Psoas muscle (tissue), 8 donors: ENCODE data around the gene ASB5. TPM values are rescaled to one million over a fixed set of nuclear protein-coding genes. Genes with fewer than 3 reads are reported as not detected.
A peak's percentile ranks its signal among the peaks of the same experiment; 100 is the strongest.

Experiments used
- ATAC-seq, 4 donors: fragments of 200-7000 bp; cut with Tn5 transposase; one replicate each; pipeline ENCODE4 v1.9.1; 2020; ENCODE audit warnings: moderate library complexity in 3 of 4, mild to moderate bottlenecking in 2 of 4
- DNase-seq, 2 donors: peaks; one replicate each; pipeline ENCODE4 v3.0.0-alpha.2; 2020
- H3K27ac ChIP-seq: fragments of 200-600 bp; one replicate; pipeline ENCODE4 v1.8.0; 2022
- H3K27me3 ChIP-seq, 3 donors: fragments of 200-600 bp in 1 of 3; one replicate each; pipeline versions ENCODE4 v1.6.1 to v1.8.0; 2013 to 2022; ENCODE audit warnings: low read length in 2 of 3, mild to moderate bottlenecking in 2 of 3, moderate library complexity in 1 of 3; ENCODE audit not compliant: insufficient read depth in 3 of 3
- H3K36me3 ChIP-seq, 2 donors: fragments of 200-600 bp in 1 of 2; one replicate each; pipeline versions ENCODE4 v1.6.1 to v1.8.0; 2013 to 2022; ENCODE audit warnings: low read depth in 1 of 2, mild to moderate bottlenecking in 1 of 2, moderate library complexity in 1 of 2; ENCODE audit not compliant: insufficient read depth in 1 of 2
- H3K4me1 ChIP-seq: fragments of 200-600 bp; one replicate; pipeline ENCODE4 v1.8.0; 2022
- H3K4me3 ChIP-seq: fragments of 200-600 bp; one replicate; pipeline ENCODE4 v1.8.0; 2022; ENCODE audit warnings: mild to moderate bottlenecking
- H3K9me3 ChIP-seq: fragments of 200-600 bp; one replicate; pipeline ENCODE4 v1.8.0; 2022
- WGBS, 3 donors: extraction: QIAGEN DNeasy Blood & Tissue Kit; methylation state at CpG; one replicate each; pipeline versions ENCODE4 v1.1.6 to v1.1.7; 2013; 5-methylcytosine and 5-hydroxymethylcytosine counted together
- intact Hi-C, 2 donors: fragments of 100-400 bp; cut with DNase I; formaldehyde crosslinking; loops; one replicate each; pipeline versions ENCODE4 v1.11.0 to v1.14.2; 2022
- polyA plus RNA-seq, 3 donors: library from polyadenylated mRNA; stranded (reverse); fragments of 200-250 nt; gene quantifications; one replicate each; pipeline ENCODE4 v1.2.3, GENCODE V29; 2013
- total RNA-seq, 4 donors: library from RNA; stranded (reverse); fragmentation: NEBNext Ultra II Directional in 2 of 4; extraction: Animal tissue kit (Norgen Biotek cat#: 25700) in 2 of 4; gene quantifications; one replicate each; pipeline versions ENCODE4 v1.2.1 to v1.2.4, GENCODE V29; 2021 to 2023
- TF ChIP-seq, protein P1 (sequence below): fragments of 200-600 bp; IDR thresholded peaks from one replicate; pipeline ENCODE4 v1.8.0; 2022; ENCODE audit warnings: antibody characterized with exemption
- donor health status: healthy with polysubstance abuse.
- donor health status: DM: no; HTN: no; CAD: no; lungs with moderate emphysema.
- donor health status: Bipolar disorder and iron deficiency.
- donor health status: healthy.
- donor health status: DM: yes; HTN: yes; CAD: no.
- donor health status: DM: no; HTN: no; CAD: no.
- donor health status: DM: no; HTN: no; CAD: no.
- donor health status: DM: yes; HTN: yes; CAD: no.

Gene ASB5
- total and polyA plus RNA-seq, 7 donors: 247 to 1,213 (median 570) TPM

- H3K27me3 ChIP-seq: no peaks in the 10 kb centered on the region
- no peaks in the 10 kb centered on the region for H3K4me1 ChIP-seq
- H3K4me3 ChIP-seq: no peak overlapping the region
- ATAC-seq (peak; percentile 47 to 54 (median 48)), DNase-seq (no peak)
- peak overlapping the region; percentile 39 for H3K27ac ChIP-seq
- H3K36me3 ChIP-seq: peaks cover 0 to 23% of the 10 kb centered on the region in 2 donors
- no peaks in the 10 kb centered on the region for H3K9me3 ChIP-seq
- TF ChIP-seq, protein P1, sequence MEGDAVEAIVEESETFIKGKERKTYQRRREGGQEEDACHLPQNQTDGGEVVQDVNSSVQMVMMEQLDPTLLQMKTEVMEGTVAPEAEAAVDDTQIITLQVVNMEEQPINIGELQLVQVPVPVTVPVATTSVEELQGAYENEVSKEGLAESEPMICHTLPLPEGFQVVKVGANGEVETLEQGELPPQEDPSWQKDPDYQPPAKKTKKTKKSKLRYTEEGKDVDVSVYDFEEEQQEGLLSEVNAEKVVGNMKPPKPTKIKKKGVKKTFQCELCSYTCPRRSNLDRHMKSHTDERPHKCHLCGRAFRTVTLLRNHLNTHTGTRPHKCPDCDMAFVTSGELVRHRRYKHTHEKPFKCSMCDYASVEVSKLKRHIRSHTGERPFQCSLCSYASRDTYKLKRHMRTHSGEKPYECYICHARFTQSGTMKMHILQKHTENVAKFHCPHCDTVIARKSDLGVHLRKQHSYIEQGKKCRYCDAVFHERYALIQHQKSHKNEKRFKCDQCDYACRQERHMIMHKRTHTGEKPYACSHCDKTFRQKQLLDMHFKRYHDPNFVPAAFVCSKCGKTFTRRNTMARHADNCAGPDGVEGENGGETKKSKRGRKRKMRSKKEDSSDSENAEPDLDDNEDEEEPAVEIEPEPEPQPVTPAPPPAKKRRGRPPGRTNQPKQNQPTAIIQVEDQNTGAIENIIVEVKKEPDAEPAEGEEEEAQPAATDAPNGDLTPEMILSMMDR: no peak
- intact Hi-C loops: loop anchor here in 1 of 2 donors (10.0 kb wide), 1 partner anchor 56 kb away; no protein-coding TSS in a partner anchor
- WGBS, 3 donors: 67 to 71% (median 68%) methylated on average over 7 of the region's 7 CpGs
Observed at GRCh38 chr4:176210579-176211296, 58.3 kb downstream of the ASB5 start.

GRCh38 chr4:176210101-176210500, 58.9 kb downstream of the ASB5 start:
- ATAC-seq (peak; percentile 32 to 50 (median 46)), DNase-seq (no peak)
- no peaks in the 10 kb centered on the region for H3K27me3 ChIP-seq
- no peak overlapping the region for H3K4me3 ChIP-seq
- intact Hi-C loops: loop anchor here in 1 of 2 donors (10.0 kb wide), 1 partner anchor 55 kb away; no protein-coding TSS in a partner anchor
- peak overlapping the region; percentile 39 for H3K27ac ChIP-seq
- no peaks in the 10 kb centered on the region for H3K9me3 ChIP-seq
- no peaks in the 10 kb centered on the region for H3K4me1 ChIP-seq
- WGBS, 3 donors: 86 to 93% (median 88%) methylated on average over 3 of the region's 3 CpGs
- TF ChIP-seq, protein P1: no peak
- H3K36me3 ChIP-seq: peaks cover 0 to 16% of the 10 kb centered on the region in 2 donors

DNA sequence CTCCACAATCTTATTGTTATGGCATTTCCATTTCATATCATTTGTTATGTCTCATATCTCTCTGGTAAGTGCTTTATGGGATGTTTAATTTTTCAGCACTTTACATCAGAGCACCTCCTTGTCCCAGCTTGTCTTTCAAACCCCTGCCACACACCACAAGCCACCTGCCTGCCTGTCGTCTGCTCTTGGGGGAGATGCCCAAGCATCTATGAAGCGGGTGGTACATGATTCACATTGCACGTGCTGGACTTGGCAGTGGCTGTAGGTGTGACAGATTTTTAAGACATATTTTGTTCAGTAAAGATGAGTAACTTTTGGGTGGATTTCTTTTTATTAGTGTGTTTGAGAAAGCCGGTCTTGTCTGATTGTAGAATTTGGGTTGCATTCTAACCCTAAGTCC, 59.5 kb downstream of the ASB5 start:
- peaks cover 0 to 11% of the 10 kb centered on the region in 2 donors for H3K36me3 ChIP-seq
- H3K4me3 ChIP-seq: no peak overlapping the region
- TF ChIP-seq, protein P1: no peak
- DNase-seq: no peak
- H3K9me3 ChIP-seq: no peaks in the 10 kb centered on the region
- H3K4me1 ChIP-seq: no peaks in the 10 kb centered on the region
- peak overlapping the region; percentile 39 for H3K27ac ChIP-seq
- intact Hi-C loops: no loop called here
- ATAC-seq: peak; percentile 20 to 33 (median 26)
- H3K27me3 ChIP-seq: no peaks in the 10 kb centered on the region
- WGBS, 3 donors: 67 to 83% (median 68%) methylated on average over 4 of the region's 4 CpGs

GRCh38 chr4:176207839-176208238, 61.2 kb downstream of the ASB5 start:
- DNase-seq (no peak), ATAC-seq (no peak)
- no peaks in the 10 kb centered on the region for H3K9me3 ChIP-seq
- WGBS, 3 donors: 84 to 94% (median 93%) methylated on average over 5 of the region's 5 CpGs
- TF ChIP-seq, protein P1: no peak
- H3K36me3 ChIP-seq: no peaks in the 10 kb centered on the region
- intact Hi-C loops: no loop called here
- no peaks in the 10 kb centered on the region for H3K4me1 ChIP-seq
- no peak overlapping the region for H3K27ac ChIP-seq
- no peaks in the 10 kb centered on the region for H3K27me3 ChIP-seq
- no peak overlapping the region for H3K4me3 ChIP-seq
